ENCODE results near the gene ARL15.
"Not testable (repeated sequence)": the region's sequence is repeated elsewhere in the genome, so short reads cannot be mapped to it uniquely, and the experiment has no call there.

Gene ARL15

GRCh38 chr5:53997736-53998627, 312.4 kb downstream of the ARL15 start:
- DNase-seq (ENCODE audit: low read depth in 1 of 2, low spot score in 1 of 2): no peak

GRCh38 chr5:53996008-53996407, 314.4 kb downstream of the ARL15 start:
- no peak for DNase-seq (ENCODE audit: low read depth in 1 of 2, low spot score in 1 of 2)

GRCh38 chr5:53994148-53994547, 316.2 kb downstream of the ARL15 start:
- no peak for DNase-seq (ENCODE audit: low read depth in 1 of 2, low spot score in 1 of 2)

GRCh38 chr5:53991942-53992341, 318.4 kb downstream of the ARL15 start:
- DNase-seq (ENCODE audit: low read depth in 1 of 2, low spot score in 1 of 2): no peak

- no peak for DNase-seq (ENCODE audit: low read depth in 1 of 2, low spot score in 1 of 2)
Measured at GRCh38 chr5:53987101-53987500, 323.3 kb downstream of the ARL15 start.

GRCh38 chr5:53985796-53986195, 324.6 kb downstream of the ARL15 start:
- no peak for DNase-seq (ENCODE audit: low read depth in 1 of 2, low spot score in 1 of 2)

- no peak for DNase-seq (ENCODE audit: low read depth in 1 of 2, low spot score in 1 of 2)
Measured at GRCh38 chr5:53984971-53985370, 325.4 kb downstream of the ARL15 start.

GRCh38 chr5:53983568-53984460, 326.6 kb downstream of the ARL15 start:
- no peak for DNase-seq (ENCODE audit: low read depth in 1 of 2, low spot score in 1 of 2)

- DNase-seq (ENCODE audit: low read depth in 1 of 2, low spot score in 1 of 2): not testable (repeated sequence)
Measured at GRCh38 chr5:53982319-53982718, 328.1 kb downstream of the ARL15 start.

GRCh38 chr5:53980061-53980460, 330.3 kb downstream of the ARL15 start:
- no peak for DNase-seq (ENCODE audit: low read depth in 1 of 2, low spot score in 1 of 2)

- DNase-seq (ENCODE audit: low read depth in 1 of 2, low spot score in 1 of 2): no peak
Measured at GRCh38 chr5:53974021-53974420, 336.4 kb downstream of the ARL15 start.

GRCh38 chr5:53972314-53972713, 338.1 kb downstream of the ARL15 start:
- no peak for DNase-seq (ENCODE audit: low read depth in 1 of 2, low spot score in 1 of 2)

GRCh38 chr5:53971551-53971950, 338.8 kb downstream of the ARL15 start:
- no peak for DNase-seq (ENCODE audit: low read depth in 1 of 2, low spot score in 1 of 2)

- no peak for DNase-seq (ENCODE audit: low read depth in 1 of 2, low spot score in 1 of 2)
Measured at GRCh38 chr5:53971131-53971530, 339.2 kb downstream of the ARL15 start.

- no peak for DNase-seq (ENCODE audit: low read depth in 1 of 2, low spot score in 1 of 2)
Measured at GRCh38 chr5:53970475-53970874, 339.9 kb downstream of the ARL15 start.

GRCh38 chr5:53969176-53969730, 341.1 kb downstream of the ARL15 start:
- DNase-seq (ENCODE audit: low read depth in 1 of 2, low spot score in 1 of 2): no peak

- no peak for DNase-seq (ENCODE audit: low read depth in 1 of 2, low spot score in 1 of 2)
Measured at GRCh38 chr5:53965459-53965858, 344.9 kb downstream of the ARL15 start.

- no peak for DNase-seq (ENCODE audit: low read depth in 1 of 2, low spot score in 1 of 2)
Measured at GRCh38 chr5:53963958-53964357, 346.4 kb downstream of the ARL15 start.

GRCh38 chr5:53962306-53962705, 348.1 kb downstream of the ARL15 start:
- no peak for DNase-seq (ENCODE audit: low read depth in 1 of 2, low spot score in 1 of 2)

- no peak for DNase-seq (ENCODE audit: low read depth in 1 of 2, low spot score in 1 of 2)
Measured at GRCh38 chr5:53956632-53957031, 353.7 kb downstream of the ARL15 start.

- DNase-seq (ENCODE audit: low read depth in 1 of 2, low spot score in 1 of 2): no peak
Measured at GRCh38 chr5:53956196-53956595, 354.2 kb downstream of the ARL15 start.

GRCh38 chr5:53950621-53951020, 359.8 kb downstream of the ARL15 start:
- DNase-seq (ENCODE audit: low read depth in 1 of 2, low spot score in 1 of 2): no peak

Measured in activated T-helper 1 cell treated with anti-CD3 and anti-CD28 coated beads, Interleukin-2, amount 50 U/mL, for 16 hours (primary cell).